HCEC 1CT (cell line): ENCODE results near the gene BAHCC1.
"Not testable (repeated sequence)": the region's sequence is repeated elsewhere in the genome, so short reads cannot be mapped to it uniquely, and the experiment has no call there.

Experiments used
- DNase-seq: peaks from one replicate; pipeline ENCODE4 v3.0.0-alpha.2; 2017

BAHCC1 gene

GRCh38 chr17:81394921-81395599 is at the start of gene BAHCC1:
Gene BAHCC1 (plus strand): TSS chr17:81395457. CDS start chr17:81399740, 4,283 bp downstream.
- DNase-seq = peak; percentile 100

GRCh38 chr17:81346090-81346907 is 49.0 kb upstream of the BAHCC1 start:
- DNase-seq = peak; percentile 98

GRCh38 chr17:81346908-81347349 is 48.3 kb upstream of the BAHCC1 start:
- no peak for DNase-seq

GRCh38 chr17:81347437-81347836 is 47.8 kb upstream of the BAHCC1 start:
- no peak for DNase-seq

- DNase-seq = no peak
Measured at GRCh38 chr17:81348097-81349055, 46.9 kb upstream of the BAHCC1 start.

- no peak for DNase-seq
Measured at GRCh38 chr17:81349397-81350319, 45.6 kb upstream of the BAHCC1 start.

GRCh38 chr17:81350320-81350890 is 44.9 kb upstream of the BAHCC1 start:
- DNase-seq = no peak

GRCh38 chr17:81351329-81352052 is 43.8 kb upstream of the BAHCC1 start:
- DNase-seq = not testable (repeated sequence)

- not testable (repeated sequence) for DNase-seq
Measured at GRCh38 chr17:81352056-81352455, 43.2 kb upstream of the BAHCC1 start.

GRCh38 chr17:81354252-81354953 is 40.9 kb upstream of the BAHCC1 start:
- DNase-seq = no peak

GRCh38 chr17:81354954-81355347 is 40.3 kb upstream of the BAHCC1 start:
- DNase-seq = no peak

- DNase-seq = no peak
Measured at GRCh38 chr17:81359218-81359617, 36.0 kb upstream of the BAHCC1 start.

- DNase-seq = not testable (repeated sequence)
Measured at GRCh38 chr17:81362001-81362400, 33.3 kb upstream of the BAHCC1 start.

GRCh38 chr17:81364278-81365147 is 30.7 kb upstream of the BAHCC1 start:
- DNase-seq = no peak

- DNase-seq = peak; percentile 50
Measured at GRCh38 chr17:81365148-81365600, 30.1 kb upstream of the BAHCC1 start.

- DNase-seq = peak; percentile 54
Measured at GRCh38 chr17:81365601-81366585, 29.4 kb upstream of the BAHCC1 start.

GRCh38 chr17:81366648-81367047 is 28.6 kb upstream of the BAHCC1 start:
- no peak for DNase-seq

GRCh38 chr17:81367171-81367570 is 28.1 kb upstream of the BAHCC1 start:
- no peak for DNase-seq
